Measurements from ENCODE around the gene STK32B.

DNA sequence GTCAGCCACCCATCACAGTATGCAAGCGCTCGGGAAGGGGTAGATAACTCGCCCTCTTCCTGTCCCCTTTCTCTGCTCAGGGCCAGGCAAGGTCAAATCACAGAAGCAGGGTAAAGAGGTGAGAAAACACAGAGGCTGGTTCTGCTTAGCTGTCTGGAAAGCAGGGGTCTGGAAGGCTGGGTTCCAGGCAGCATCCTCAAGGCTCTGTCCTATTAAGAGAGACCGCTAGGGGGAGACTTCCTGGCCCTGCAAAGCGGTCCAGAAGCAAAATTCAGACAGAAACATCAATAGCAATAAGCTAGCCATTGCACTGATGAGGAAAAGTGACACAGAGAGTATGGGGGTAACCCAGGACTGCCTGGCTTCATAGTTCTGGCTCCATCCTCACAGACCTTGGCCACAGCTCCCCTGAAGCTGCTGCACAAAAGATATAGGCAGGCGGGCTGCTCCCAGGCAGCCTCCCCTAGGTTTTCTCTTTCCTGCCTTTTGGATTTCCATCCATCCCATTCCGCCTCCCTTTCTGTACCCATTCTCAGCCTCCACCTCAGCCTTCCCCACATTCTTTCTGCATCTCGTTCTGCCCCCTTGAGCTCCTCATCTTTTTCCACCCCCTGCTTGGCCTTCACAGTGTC lies 348.6 kb downstream of the STK32B start:
- TF ChIP-seq POLR2A (IDR thresholded peaks at IDR 0.05; ENCODE audit: low read depth, low read length) (no peak), EZH2 (IDR thresholded peaks at IDR 0.05; ENCODE audit: borderline replicate concordance, low read depth, low read length, severe bottlenecking) (no peak), MAX (IDR thresholded peaks at IDR 0.05; ENCODE audit: insufficient read depth, insufficient read length) (no peak), JUN (IDR thresholded peaks at IDR 0.05; ENCODE audit: borderline replicate concordance, insufficient read depth, insufficient read length, low read depth) (no peak)
- TF ChIP-seq, protein P1, sequence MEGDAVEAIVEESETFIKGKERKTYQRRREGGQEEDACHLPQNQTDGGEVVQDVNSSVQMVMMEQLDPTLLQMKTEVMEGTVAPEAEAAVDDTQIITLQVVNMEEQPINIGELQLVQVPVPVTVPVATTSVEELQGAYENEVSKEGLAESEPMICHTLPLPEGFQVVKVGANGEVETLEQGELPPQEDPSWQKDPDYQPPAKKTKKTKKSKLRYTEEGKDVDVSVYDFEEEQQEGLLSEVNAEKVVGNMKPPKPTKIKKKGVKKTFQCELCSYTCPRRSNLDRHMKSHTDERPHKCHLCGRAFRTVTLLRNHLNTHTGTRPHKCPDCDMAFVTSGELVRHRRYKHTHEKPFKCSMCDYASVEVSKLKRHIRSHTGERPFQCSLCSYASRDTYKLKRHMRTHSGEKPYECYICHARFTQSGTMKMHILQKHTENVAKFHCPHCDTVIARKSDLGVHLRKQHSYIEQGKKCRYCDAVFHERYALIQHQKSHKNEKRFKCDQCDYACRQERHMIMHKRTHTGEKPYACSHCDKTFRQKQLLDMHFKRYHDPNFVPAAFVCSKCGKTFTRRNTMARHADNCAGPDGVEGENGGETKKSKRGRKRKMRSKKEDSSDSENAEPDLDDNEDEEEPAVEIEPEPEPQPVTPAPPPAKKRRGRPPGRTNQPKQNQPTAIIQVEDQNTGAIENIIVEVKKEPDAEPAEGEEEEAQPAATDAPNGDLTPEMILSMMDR (IDR thresholded peaks at IDR 0.05; ENCODE audit: extremely low read depth in 1 of 2, insufficient read depth in 1 of 2, low read depth in 1 of 2, low read length in 2 of 2) = peak; percentile 74 to 82

All from endothelial cell of umbilical vein (primary cell).